Neural cell (in vitro differentiated cells): ENCODE measurements around the gene FGD5. TPM values are rescaled to one million over a fixed set of nuclear protein-coding genes. Genes with fewer than 3 reads are reported as not detected.

Source experiments
- H2AFZ ChIP-seq: fragments of 200-600, 300-800 bp; sonication (generic), shearing (Covaris generic); 2 replicates; pipeline ENCODE4 v1.6.0; 2014; ENCODE audit warnings: low read depth, mild to moderate bottlenecking, antibody characterized with exemption, low read length, moderate library complexity
- H3F3A ChIP-seq: fragments of 200-600 bp; shearing (Covaris generic); 2 replicates; pipeline ENCODE4 v1.6.1; 2016; ENCODE audit warnings: mild to moderate bottlenecking, moderate library complexity, mixed read lengths, antibody characterized with exemption, low read length; ENCODE audit not compliant: insufficient read depth, poor library complexity, severe bottlenecking
- H3K27ac ChIP-seq: fragments of 200-600, 300-800 bp; sonication (generic), shearing (Covaris generic); 2 replicates; pipeline ENCODE4 v1.5.1; 2014; ENCODE audit warnings: mild to moderate bottlenecking, low read length, moderate library complexity
- H3K27me3 ChIP-seq: fragments of 300-800, 200-600 bp; sonication (generic), shearing (Covaris generic); 2 replicates; pipeline ENCODE4 v1.6.0; 2014; ENCODE audit warnings: mild to moderate bottlenecking, low read depth, low read length, moderate library complexity; ENCODE audit not compliant: insufficient read depth
- H3K36me3 ChIP-seq: fragments of 300-800, 200-600 bp; sonication (generic), shearing (Covaris generic); 2 replicates; pipeline ENCODE4 v1.5.1; 2014; ENCODE audit warnings: mild to moderate bottlenecking, antibody characterized with exemption, low read length, moderate library complexity; ENCODE audit not compliant: insufficient read depth
- H3K4me2 ChIP-seq: fragments of 300-800, 200-600 bp; sonication (generic), shearing (Covaris generic); 2 replicates; pipeline ENCODE4 v1.6.0; 2014; ENCODE audit warnings: mild to moderate bottlenecking, low read length
- H3K4me3 ChIP-seq: fragments of 300-800, 200-600 bp; sonication (generic), shearing (Covaris generic); 2 replicates; pipeline ENCODE4 v1.5.1; 2014; ENCODE audit warnings: mild to moderate bottlenecking, low read length, moderate library complexity
- H3K79me2 ChIP-seq: fragments of 200-600 bp; shearing (Covaris generic); replicated peaks from 2 replicates; pipeline ENCODE4 v1.6.0; 2014; ENCODE audit warnings: mild to moderate bottlenecking, low read length, moderate library complexity; ENCODE audit not compliant: insufficient read depth
- H3K9ac ChIP-seq: fragments of 300-800, 200-600 bp; sonication (generic), shearing (Covaris generic); 2 replicates; pipeline ENCODE4 v1.6.1; 2016; ENCODE audit warnings: mild to moderate bottlenecking, low read length, mixed read lengths
- H3K9me2 ChIP-seq: fragments of 200-600 bp; shearing (Covaris generic); 2 replicates; pipeline ENCODE4 v1.6.1; 2016; ENCODE audit warnings: mild to moderate bottlenecking, low read length, mixed read lengths; ENCODE audit not compliant: insufficient read depth
- H3K9me3 ChIP-seq: fragments of 200-600, 300-800 bp; sonication (generic), shearing (Covaris generic); 2 replicates; pipeline ENCODE4 v1.6.1; 2016; ENCODE audit warnings: mild to moderate bottlenecking, mixed run types, low read length, moderate library complexity, mixed read lengths
- H4K20me1 ChIP-seq: fragments of 200-600 bp; shearing (Covaris generic); 2 replicates; pipeline ENCODE4 v1.6.1; 2016; ENCODE audit warnings: mild to moderate bottlenecking, mixed run types; ENCODE audit not compliant: insufficient read depth
- CTCF ChIP-seq: fragments of 450-650 bp; IDR thresholded peaks from 2 replicates; pipeline ENCODE4 v1.5.1; 2014; ENCODE audit warnings: antibody characterized with exemption, mild to moderate bottlenecking, moderate library complexity; ENCODE audit not compliant: poor library complexity, severe bottlenecking
- EP300 ChIP-seq: fragments of 450-650 bp; conservative IDR thresholded peaks from 2 replicates; pipeline ENCODE4 v1.6.1; 2014; ENCODE audit warnings: antibody characterized with exemption, mild to moderate bottlenecking, moderate library complexity; ENCODE audit not compliant: poor library complexity, severe bottlenecking
- EZH2 ChIP-seq: fragments of 200-600, 300-800 bp; shearing (Covaris generic), sonication (generic); IDR thresholded peaks from 2 replicates; pipeline ENCODE4 v1.6.1; 2014; ENCODE audit warnings: antibody characterized with exemption, low read length, borderline replicate concordance, mild to moderate bottlenecking; ENCODE audit not compliant: insufficient read depth, poor library complexity, severe bottlenecking
- MXI1 ChIP-seq: fragments of 450-650 bp; conservative IDR thresholded peaks from 2 replicates; pipeline ENCODE4 v1.6.1; 2014; ENCODE audit warnings: antibody characterized with exemption, mild to moderate bottlenecking; ENCODE audit not compliant: poor library complexity, severe bottlenecking
- POLR2AphosphoS5 ChIP-seq: IDR thresholded peaks from 2 replicates; pipeline ENCODE4 v1.6.1; 2012
- RAD21 ChIP-seq: fragments of 450-650 bp; conservative IDR thresholded peaks from 2 replicates; pipeline ENCODE4 v1.6.1; 2014; ENCODE audit warnings: antibody characterized with exemption, mild to moderate bottlenecking, moderate library complexity
- REST ChIP-seq: IDR thresholded peaks from 2 replicates; pipeline ENCODE4 v1.6.1; 2012; ENCODE audit warnings: borderline replicate concordance
- SMC3 ChIP-seq: fragments of 450-650 bp; conservative IDR thresholded peaks from 2 replicates; pipeline ENCODE4 v1.6.1; 2014; ENCODE audit warnings: antibody characterized with exemption, mild to moderate bottlenecking, moderate library complexity; ENCODE audit not compliant: poor library complexity
- TAF1 ChIP-seq: IDR thresholded peaks from 2 replicates; pipeline ENCODE4 v1.6.1; 2012; ENCODE audit warnings: low read depth
- polyA plus RNA-seq: library from polyadenylated mRNA; depleted of rRNA; stranded (reverse); fragments of >200 nt; gene quantifications from 2 replicates; pipeline ENCODE4 v1.2.3, GENCODE V29; 2014

The FGD5 gene
- polyA plus RNA-seq, 1 donor from 2014 or later, result not detected

GRCh38 chr3:14779069-14779685 lies 39.6 kb upstream of the FGD5 start:
- Histone ChIP-seq H3K4me3 (no peak overlapping the region), H3K9ac (no peak overlapping the region), H3K36me3 (no peaks in the 10 kb centered on the region), H3K27me3 (no peaks in the 10 kb centered on the region), H3K9me2 (no peaks in the 10 kb centered on the region), H3K27ac (no peak overlapping the region), H3K9me3 (no peaks in the 10 kb centered on the region), H4K20me1 (no peaks in the 10 kb centered on the region), H3K79me2 (no peaks in the 10 kb centered on the region), H3F3A (no peaks in the 10 kb centered on the region), H2AFZ (no peak overlapping the region), H3K4me2 (no peak overlapping the region)
- no peak for TF ChIP-seq EZH2
- no peak for TF ChIP-seq SMC3
- TF ChIP-seq TAF1, result no peak
- TF ChIP-seq RAD21, result no peak
- no peak for TF ChIP-seq POLR2AphosphoS5
- no peak for TF ChIP-seq EP300
- TF ChIP-seq REST, result no peak
- no peak for TF ChIP-seq CTCF
- no peak for TF ChIP-seq MXI1

GRCh38 chr3:14780927-14781507 lies 37.7 kb upstream of the FGD5 start:
- Histone ChIP-seq H3K36me3 (no peaks in the 10 kb centered on the region), H2AFZ (no peak overlapping the region), H4K20me1 (no peaks in the 10 kb centered on the region), H3K27me3 (no peaks in the 10 kb centered on the region), H3F3A (no peaks in the 10 kb centered on the region), H3K9ac (no peak overlapping the region), H3K27ac (no peak overlapping the region), H3K4me3 (no peak overlapping the region), H3K9me3 (peaks cover under 1% of the 10 kb centered on the region), H3K9me2 (no peaks in the 10 kb centered on the region), H3K79me2 (no peaks in the 10 kb centered on the region), H3K4me2 (no peak overlapping the region)
- TF ChIP-seq REST, result no peak
- no peak for TF ChIP-seq RAD21
- no peak for TF ChIP-seq EP300
- TF ChIP-seq POLR2AphosphoS5, result no peak
- TF ChIP-seq EZH2, result no peak
- TF ChIP-seq MXI1, result no peak
- no peak for TF ChIP-seq TAF1
- no peak for TF ChIP-seq CTCF
- TF ChIP-seq SMC3, result no peak
